GM21360 (cell line): ENCODE measurements around the gene IGFL4.

Experiments used
- ATAC-seq: cut with Tn5 transposase; IDR thresholded peaks from one replicate; pipeline ENCODE4 v1.9.1; 2021; ENCODE audit warnings: mild to moderate bottlenecking, moderate library complexity; ENCODE audit not compliant: unreplicated experiment

The IGFL4 gene

GRCh38 chr19:46022061-46022430 is 18.8 kb downstream of the IGFL4 start:
- ATAC-seq: no peak

- no peak for ATAC-seq
These were observed 19.2 kb downstream of the IGFL4 start for GRCh38 chr19:46021531-46022041.

GRCh38 chr19:46020819-46021125 is 20.0 kb downstream of the IGFL4 start:
- no peak for ATAC-seq

GRCh38 chr19:46019270-46019669 is 21.5 kb downstream of the IGFL4 start:
- ATAC-seq: no peak

- ATAC-seq: no peak
These were observed 22.0 kb downstream of the IGFL4 start for GRCh38 chr19:46018729-46019251.

GRCh38 chr19:46017874-46018675 is 22.7 kb downstream of the IGFL4 start:
- ATAC-seq: no peak

GRCh38 chr19:46017095-46017429 is 23.7 kb downstream of the IGFL4 start:
- ATAC-seq: no peak

- ATAC-seq: no peak
These were observed 24.2 kb downstream of the IGFL4 start for GRCh38 chr19:46016426-46017094.

GRCh38 chr19:46015687-46016425 is 24.9 kb downstream of the IGFL4 start:
- no peak for ATAC-seq

GRCh38 chr19:46014941-46015686 is 25.7 kb downstream of the IGFL4 start:
- no peak for ATAC-seq

GRCh38 chr19:46014534-46014933 is 26.3 kb downstream of the IGFL4 start:
- no peak for ATAC-seq

- no peak for ATAC-seq
These were observed 31.0 kb downstream of the IGFL4 start for GRCh38 chr19:46009530-46010510.

GRCh38 chr19:46006411-46006810 is 34.4 kb downstream of the IGFL4 start:
- no peak for ATAC-seq

- ATAC-seq: no peak
These were observed 38.0 kb downstream of the IGFL4 start for GRCh38 chr19:46002678-46003275.

GRCh38 chr19:46000491-46001246 is 40.1 kb downstream of the IGFL4 start:
- ATAC-seq: no peak

- no peak for ATAC-seq
These were observed 41.1 kb downstream of the IGFL4 start for GRCh38 chr19:45999653-46000121.

GRCh38 chr19:45998834-45999233 is 42.0 kb downstream of the IGFL4 start:
- no peak for ATAC-seq

GRCh38 chr19:45996933-45997332 is 43.9 kb downstream of the IGFL4 start:
- no peak for ATAC-seq
